Suprapubic skin (tissue), 4 donors: ENCODE results near the gene KIAA0825. TPM values are rescaled to one million over a fixed set of nuclear protein-coding genes. Genes with fewer than 3 reads are reported as not detected.

ENCODE experiments used
- DNase-seq, 2 donors: peaks; one replicate each; pipeline ENCODE4 v3.0.0-alpha.2; 2019; ENCODE audit warnings: low spot score in 2 of 2
- H3K27ac ChIP-seq: fragments of 200-600 bp; sonication (generic); one replicate; pipeline ENCODE4 v1.5.1; 2019
- H3K27me3 ChIP-seq: fragments of 200-600 bp; sonication (generic); one replicate; pipeline ENCODE4 v1.5.1; 2019
- H3K36me3 ChIP-seq: fragments of 200-600 bp; sonication (generic); one replicate; pipeline ENCODE4 v1.5.1; 2019
- H3K4me1 ChIP-seq: fragments of 200-600 bp; sonication (generic); one replicate; pipeline ENCODE4 v1.5.1; 2019
- H3K4me3 ChIP-seq: fragments of 200-600 bp; sonication (generic); one replicate; pipeline ENCODE4 v1.5.1; 2019; ENCODE audit warnings: mild to moderate bottlenecking
- H3K9me3 ChIP-seq: fragments of 200-600 bp; sonication (generic); one replicate; pipeline ENCODE4 v1.5.1; 2019
- CTCF ChIP-seq, 2 donors: fragments of 200-600 bp in 1 of 2; fragments of 450-650 bp in 1 of 2; sonication (generic) in 1 of 2; IDR thresholded peaks; one replicate each; pipeline ENCODE4 v1.5.1; 2016 to 2019; ENCODE audit warnings: antibody characterized with exemption in 2 of 2, mild to moderate bottlenecking in 1 of 2, moderate library complexity in 1 of 2
- EP300 ChIP-seq: sonication (generic); formaldehyde crosslinking; IDR thresholded peaks from one replicate; pipeline ENCODE4 v1.6.1; 2017; ENCODE audit warnings: antibody characterized with exemption
- POLR2A ChIP-seq, 2 donors: fragments of 450-650 bp; IDR thresholded peaks; one replicate each; pipeline ENCODE4 v1.6.1; 2017; ENCODE audit warnings: antibody characterized with exemption in 2 of 2, mild to moderate bottlenecking in 2 of 2, moderate library complexity in 2 of 2
- POLR2AphosphoS5 ChIP-seq, 3 donors: sonication (generic); formaldehyde crosslinking; IDR thresholded peaks; one replicate each; pipeline ENCODE4 v1.6.1; 2017; ENCODE audit warnings: antibody characterized with exemption in 3 of 3
- WGBS: methylation state at CpG from one replicate; pipeline ENCODE4 v1.1.5; 2018; 5-methylcytosine and 5-hydroxymethylcytosine counted together
- total RNA-seq, 4 donors: library from RNA; depleted of rRNA; stranded (reverse); fragments of >200 nt; gene quantifications; one replicate each; pipeline ENCODE4 v1.1.0, GENCODE V29; 2016

The KIAA0825 gene
- total RNA-seq, 4 donors from 2014 or later = 3.4 to 5.8 (median 4.5) TPM

GRCh38 chr5:94239266-94239665 lies 379.1 kb downstream of the KIAA0825 start:
- no peak for DNase-seq
- H3K36me3 ChIP-seq = no peaks in the 10 kb centered on the region
- H3K27me3 ChIP-seq = no peaks in the 10 kb centered on the region
- WGBS = 60% methylated on average over 2 of the region's 2 CpGs
- H3K4me3 ChIP-seq = no peak overlapping the region
- no peaks in the 10 kb centered on the region for H3K9me3 ChIP-seq
- peaks cover 15% of the 10 kb centered on the region for H3K4me1 ChIP-seq
- no peak overlapping the region for H3K27ac ChIP-seq
- no peak for TF ChIP-seq POLR2A (IDR thresholded peaks at IDR 0.05)
- no peak for TF ChIP-seq CTCF (IDR thresholded peaks at IDR 0.05)
- no peak for TF ChIP-seq POLR2AphosphoS5 (IDR thresholded peaks at IDR 0.05)
- no peak for TF ChIP-seq EP300

GRCh38 chr5:94234987-94235386 lies 383.4 kb downstream of the KIAA0825 start:
- DNase-seq = no peak
- H3K9me3 ChIP-seq = no peaks in the 10 kb centered on the region
- H3K4me1 ChIP-seq = peaks cover 2% of the 10 kb centered on the region
- no peaks in the 10 kb centered on the region for H3K36me3 ChIP-seq
- H3K4me3 ChIP-seq = no peak overlapping the region
- TF ChIP-seq CTCF (IDR thresholded peaks at IDR 0.05) (no peak), POLR2A (IDR thresholded peaks at IDR 0.05) (no peak), EP300 (no peak), POLR2AphosphoS5 (IDR thresholded peaks at IDR 0.05) (no peak)
- WGBS = 67% methylated on average over 1 of the region's 1 CpG
- H3K27ac ChIP-seq = no peak overlapping the region
- H3K27me3 ChIP-seq = no peaks in the 10 kb centered on the region

GRCh38 chr5:94228791-94229190 lies 389.6 kb downstream of the KIAA0825 start:
- no peak for DNase-seq
- H3K9me3 ChIP-seq = no peaks in the 10 kb centered on the region
- no peak overlapping the region for H3K4me3 ChIP-seq
- no peaks in the 10 kb centered on the region for H3K27me3 ChIP-seq
- no peak overlapping the region for H3K27ac ChIP-seq
- no peaks in the 10 kb centered on the region for H3K36me3 ChIP-seq
- no peaks in the 10 kb centered on the region for H3K4me1 ChIP-seq
- TF ChIP-seq POLR2A (IDR thresholded peaks at IDR 0.05) (no peak), CTCF (IDR thresholded peaks at IDR 0.05) (no peak), POLR2AphosphoS5 (IDR thresholded peaks at IDR 0.05) (no peak), EP300 (no peak)

- Histone ChIP-seq H3K27ac (no peak overlapping the region), H3K27me3 (no peaks in the 10 kb centered on the region), H3K4me3 (no peak overlapping the region), H3K9me3 (no peaks in the 10 kb centered on the region), H3K36me3 (no peaks in the 10 kb centered on the region), H3K4me1 (no peaks in the 10 kb centered on the region)
- no peak for TF ChIP-seq EP300
- no peak for TF ChIP-seq POLR2AphosphoS5 (IDR thresholded peaks at IDR 0.05)
- TF ChIP-seq POLR2A (IDR thresholded peaks at IDR 0.05) = no peak
- TF ChIP-seq CTCF (IDR thresholded peaks at IDR 0.05) = no peak
- WGBS = 48% methylated on average over 2 of the region's 2 CpGs
- DNase-seq = no peak
These were observed 395.2 kb downstream of the KIAA0825 start for GRCh38 chr5:94223235-94223634.

GRCh38 chr5:94218374-94218773 lies 400.0 kb downstream of the KIAA0825 start:
- Histone ChIP-seq H3K27me3 (no peaks in the 10 kb centered on the region), H3K27ac (no peak overlapping the region), H3K4me1 (no peaks in the 10 kb centered on the region), H3K36me3 (no peaks in the 10 kb centered on the region), H3K4me3 (no peak overlapping the region), H3K9me3 (no peaks in the 10 kb centered on the region)
- TF ChIP-seq CTCF (IDR thresholded peaks at IDR 0.05) (no peak), EP300 (no peak), POLR2AphosphoS5 (IDR thresholded peaks at IDR 0.05) (no peak), POLR2A (IDR thresholded peaks at IDR 0.05) (no peak)
- DNase-seq = no peak
